OCI-LY1 (cell line): Measurements from ENCODE around the gene S100A8.

Experiments used
- H2AFZ ChIP-seq: fragments of 200-600 bp; sonication (generic), shearing (Covaris generic); 2 replicates; pipeline ENCODE4 v1.6.0; 2014; ENCODE audit warnings: antibody characterized with exemption, mild to moderate bottlenecking, low read length
- H3F3A ChIP-seq: fragments of 200-600 bp; sonication (generic), shearing (Covaris generic); 2 replicates; pipeline ENCODE4 v1.6.0; 2014; ENCODE audit warnings: mild to moderate bottlenecking, antibody characterized with exemption, low read length, moderate library complexity; ENCODE audit not compliant: insufficient read depth
- H3K27ac ChIP-seq: fragments of 200-600 bp; sonication (generic); 2 replicates; pipeline ENCODE4 v1.5.1; 2014; ENCODE audit warnings: low read length, mixed run types, mild to moderate bottlenecking, low read depth; ENCODE audit not compliant: poor library complexity, severe bottlenecking
- H3K27me3 ChIP-seq: fragments of 200-600 bp; sonication (generic); 2 replicates; pipeline ENCODE4 v1.6.0; 2014; ENCODE audit warnings: antibody characterized with exemption, mild to moderate bottlenecking, low read length, moderate library complexity; ENCODE audit not compliant: insufficient read depth
- H3K36me3 ChIP-seq: fragments of 200-600 bp; sonication (generic); 2 replicates; pipeline ENCODE4 v1.6.1; 2014; ENCODE audit warnings: mild to moderate bottlenecking, antibody characterized with exemption, low read length, moderate library complexity, mixed read lengths; ENCODE audit not compliant: insufficient read depth
- H3K4me1 ChIP-seq: fragments of 200-600 bp; sonication (generic); 2 replicates; pipeline ENCODE4 v1.5.1; 2014; ENCODE audit warnings: mild to moderate bottlenecking, low read length, moderate library complexity; ENCODE audit not compliant: insufficient read depth, severe bottlenecking
- H3K4me2 ChIP-seq: fragments of 200-600 bp; sonication (generic), shearing (Covaris generic); 2 replicates; pipeline ENCODE4 v1.6.1; 2014; ENCODE audit warnings: low read length
- H3K4me3 ChIP-seq: fragments of 200-600 bp; sonication (generic); 2 replicates; pipeline ENCODE4 v1.5.1; 2014; ENCODE audit warnings: low read length, low read depth, mild to moderate bottlenecking, mixed read lengths; ENCODE audit not compliant: poor library complexity, severe bottlenecking
- H3K79me2 ChIP-seq: fragments of 200-600 bp; shearing (Covaris generic); 2 replicates; pipeline ENCODE4 v1.6.1; 2016; ENCODE audit warnings: mixed run types, low read length, mixed read lengths; ENCODE audit not compliant: insufficient read depth
- H3K9ac ChIP-seq: fragments of 200-600 bp; sonication (generic), shearing (Covaris generic); 2 replicates; pipeline ENCODE4 v1.6.1; 2014; ENCODE audit warnings: mild to moderate bottlenecking, low read length, mixed read lengths
- H3K9me2 ChIP-seq: fragments of 200-600 bp; sonication (generic), shearing (Covaris generic); 2 replicates; pipeline ENCODE4 v1.6.1; 2014; ENCODE audit warnings: low read depth, mild to moderate bottlenecking, low read length, mixed read lengths
- H3K9me3 ChIP-seq: fragments of 200-600 bp; shearing (Covaris generic); 2 replicates; pipeline ENCODE4 v1.6.1; 2014; ENCODE audit warnings: low read length, mixed read lengths
- H4K20me1 ChIP-seq: fragments of 200-600 bp; sonication (generic), shearing (Covaris generic); 2 replicates; pipeline ENCODE4 v1.6.0; 2016; ENCODE audit warnings: mild to moderate bottlenecking, low read length; ENCODE audit not compliant: insufficient read depth
- CTCF ChIP-seq: fragments of 200-600 bp; sonication (generic), shearing (Covaris generic); IDR thresholded peaks from 2 replicates; pipeline ENCODE4 v1.5.1; 2017; ENCODE audit warnings: mild to moderate bottlenecking, antibody characterized with exemption, low read length, moderate library complexity, mixed read lengths
- EZH2 ChIP-seq: fragments of 200-600 bp; sonication (generic), shearing (Covaris generic); IDR thresholded peaks from 2 replicates; pipeline ENCODE4 v1.8.0; 2017; ENCODE audit warnings: borderline replicate concordance, mixed run types, mild to moderate bottlenecking, antibody characterized with exemption, low read length, moderate library complexity, mixed read lengths

Gene S100A8

DNA sequence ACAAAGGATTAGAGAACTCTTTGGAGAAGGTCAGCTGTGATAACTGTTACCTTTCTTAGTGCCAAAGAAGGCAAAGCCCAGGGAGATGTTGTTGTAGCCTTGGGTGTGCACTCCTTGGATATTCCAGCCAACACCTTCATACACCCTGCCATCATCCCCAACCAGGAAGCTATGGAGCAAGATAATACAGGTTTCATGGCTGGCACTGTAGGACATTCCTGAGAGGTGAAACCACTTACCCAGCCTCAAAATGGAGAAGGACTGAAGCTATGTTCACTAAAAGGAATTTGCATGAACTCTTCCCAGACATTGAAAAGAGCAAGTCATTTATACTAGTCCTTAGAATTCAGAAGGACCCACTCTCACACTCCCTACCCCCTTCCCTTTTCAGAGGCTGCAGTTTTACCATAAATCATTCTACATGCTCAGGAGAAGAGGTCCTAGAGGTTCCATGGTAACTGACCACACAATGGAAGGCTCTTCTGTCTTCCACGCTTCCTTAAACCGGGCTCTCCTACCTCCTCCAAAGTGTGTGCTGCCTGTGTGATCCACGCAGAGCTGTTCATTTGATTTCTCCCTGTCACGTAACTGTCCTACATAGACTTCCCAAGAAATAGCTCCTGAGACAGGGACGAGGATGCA is 47.7 kb downstream of the S100A8 start:
- H3K9ac ChIP-seq, result no peak overlapping the region
- H3K4me1 ChIP-seq, result no peaks in the 10 kb centered on the region
- H3K4me3 ChIP-seq, result no peak overlapping the region
- H3K9me2 ChIP-seq, result no peaks in the 10 kb centered on the region
- no peaks in the 10 kb centered on the region for H4K20me1 ChIP-seq
- H3K27ac ChIP-seq, result no peak overlapping the region
- H3F3A ChIP-seq, result no peaks in the 10 kb centered on the region
- H3K27me3 ChIP-seq, result no peaks in the 10 kb centered on the region; the same call in 1 of the 2 replicates
- no peak overlapping the region for H2AFZ ChIP-seq
- H3K4me2 ChIP-seq, result no peak overlapping the region
- no peaks in the 10 kb centered on the region for H3K9me3 ChIP-seq
- no peaks in the 10 kb centered on the region for H3K36me3 ChIP-seq
- H3K79me2 ChIP-seq, result no peaks in the 10 kb centered on the region
- TF ChIP-seq CTCF (no peak), EZH2 (no peak)

DNA sequence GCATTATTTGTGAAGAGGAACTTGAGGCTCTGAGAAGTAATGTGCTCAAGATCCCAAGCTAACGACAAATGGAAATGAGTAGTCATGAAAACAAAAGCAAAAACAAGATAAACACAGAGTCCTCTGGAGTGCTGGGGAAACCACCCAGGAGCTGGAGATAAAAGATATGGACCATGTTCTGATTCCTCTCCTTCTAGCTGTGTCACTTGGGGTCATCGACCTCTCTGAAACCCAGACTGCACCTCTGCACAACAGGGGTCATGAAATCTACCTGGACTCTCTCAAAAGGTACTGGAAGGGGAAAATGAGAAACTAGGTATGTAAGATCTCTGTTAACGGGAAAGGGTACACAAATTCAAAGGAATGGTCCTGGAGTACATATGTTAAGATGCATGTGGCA is 48.7 kb downstream of the S100A8 start:
- Histone ChIP-seq H3K4me1 (no peaks in the 10 kb centered on the region), H3K79me2 (no peaks in the 10 kb centered on the region), H3K36me3 (no peaks in the 10 kb centered on the region), H3K27me3 (no peaks in the 10 kb centered on the region; the same call in 1 of the 2 replicates), H3F3A (no peaks in the 10 kb centered on the region), H3K9me2 (no peaks in the 10 kb centered on the region), H2AFZ (no peak overlapping the region), H3K9me3 (no peaks in the 10 kb centered on the region), H3K4me2 (no peak overlapping the region), H3K9ac (no peak overlapping the region), H3K27ac (no peak overlapping the region), H3K4me3 (no peak overlapping the region), H4K20me1 (no peaks in the 10 kb centered on the region)
- TF ChIP-seq EZH2 (no peak), CTCF (no peak)

DNA sequence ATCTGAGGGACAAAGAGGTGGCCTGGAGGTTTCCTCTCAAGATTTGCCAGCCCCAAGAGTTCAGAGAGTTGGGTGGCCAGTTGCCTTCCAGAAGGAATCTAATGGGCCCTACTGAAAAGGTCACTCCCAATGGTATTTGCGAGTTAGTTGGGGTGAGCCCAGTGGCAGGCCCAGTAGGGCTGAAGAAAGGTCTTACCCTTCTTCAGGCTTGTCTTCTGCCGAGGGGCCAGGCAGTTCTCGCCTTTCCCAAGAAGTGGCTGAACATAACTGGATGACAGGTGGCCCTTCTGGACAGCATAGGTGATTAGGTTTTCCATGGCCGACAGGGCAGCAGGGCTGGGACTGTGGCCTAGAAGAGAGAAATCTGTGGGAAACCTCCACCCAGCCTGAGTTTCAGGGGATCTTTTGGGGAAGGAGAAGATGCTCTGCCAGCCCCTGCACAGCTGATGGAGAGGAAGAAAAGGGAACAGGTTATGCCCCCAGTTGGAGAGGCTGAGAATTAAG is 49.4 kb downstream of the S100A8 start:
- no peak for TF ChIP-seq CTCF
- no peak for TF ChIP-seq EZH2
- Histone ChIP-seq H3K4me2 (no peak overlapping the region), H2AFZ (no peak overlapping the region), H3K79me2 (no peaks in the 10 kb centered on the region), H3K9me3 (no peaks in the 10 kb centered on the region), H3K9ac (no peak overlapping the region), H3K9me2 (no peaks in the 10 kb centered on the region), H3F3A (no peaks in the 10 kb centered on the region), H3K4me3 (no peak overlapping the region), H3K27me3 (no peaks in the 10 kb centered on the region; the same call in 1 of the 2 replicates), H4K20me1 (no peaks in the 10 kb centered on the region), H3K27ac (no peak overlapping the region), H3K4me1 (no peaks in the 10 kb centered on the region), H3K36me3 (no peaks in the 10 kb centered on the region)
